Muscle of back (tissue), 10 donors: ENCODE results near the gene CFAP299. TPM values are rescaled to one million over a fixed set of nuclear protein-coding genes. Genes with fewer than 3 reads are reported as not detected.

Source experiments
- polyA plus RNA-seq, 10 donors: library from polyadenylated mRNA; unstranded; fragments of 120-200 nt; gene quantifications; one replicate each; pipeline ENCODE4 v1.2.1, GENCODE V29; 2013; ENCODE audit not compliant: insufficient read length in 10 of 10

Gene CFAP299
- polyA plus RNA-seq, 10 donors: 0.24 to 0.46 TPM; not detected in 8

Other genes starting within 250 kb of the CFAP299 start
- 10 to 100 TPM in 7 of 10 donors, 1 to 10 TPM in 3; 8.6 to 23.9 (median 11.9) TPM for gene PRDM8, start 138.2 kb upstream of the CFAP299 start, polyA plus RNA-seq
- 1 to 10 TPM in 6 of 10 donors, under 1 TPM in 4; 0.45 to 1.8 (median 1.1) TPM for gene FGF5, start 69.1 kb upstream of the CFAP299 start, polyA plus RNA-seq